Right lobe of liver (tissue), 6 donors: Measurements from ENCODE around the gene SLC7A8. TPM values are rescaled to one million over a fixed set of nuclear protein-coding genes. Genes with fewer than 3 reads are reported as not detected.

Experiments
- ATAC-seq, 4 donors: fragments of 200-7000 bp; cut with Tn5 transposase; one replicate each; pipeline ENCODE4 v1.9.1; 2020; ENCODE audit warnings: mild to moderate bottlenecking in 4 of 4, moderate library complexity in 4 of 4
- DNase-seq, 3 donors: peaks; one replicate each; pipeline ENCODE4 v3.0.0-alpha.2; 2020
- H3K27ac ChIP-seq, 3 donors: fragments of 200-600 bp; one replicate each; pipeline ENCODE4 v1.8.0; 2022
- H3K27me3 ChIP-seq, 2 donors: fragments of 200-600 bp; one replicate each; pipeline ENCODE4 v1.8.0; 2022
- H3K36me3 ChIP-seq, 4 donors: fragments of 200-600 bp; sonication (generic) in 1 of 4; one replicate each; pipeline versions ENCODE4 v1.5.1 to v1.8.0; 2017 to 2022; ENCODE audit warnings: control low read depth in 1 of 4
- H3K4me1 ChIP-seq, 4 donors: fragments of 200-600 bp; sonication (generic) in 1 of 4; one replicate each; pipeline versions ENCODE4 v1.5.1 to v1.8.0; 2017 to 2022; ENCODE audit warnings: control low read depth in 1 of 4
- H3K4me3 ChIP-seq, 3 donors: fragments of 200-600 bp; one replicate each; pipeline ENCODE4 v1.8.0; 2022
- H3K9me3 ChIP-seq, 4 donors: fragments of 200-600 bp; sonication (generic) in 1 of 4; one replicate each; pipeline versions ENCODE4 v1.5.1 to v1.8.0; 2017 to 2022; ENCODE audit warnings: control low read depth in 1 of 4
- POLR2A ChIP-seq: fragments of 450-650 bp; IDR thresholded peaks from one replicate; pipeline ENCODE4 v1.6.1; 2017; ENCODE audit warnings: antibody characterized with exemption, mild to moderate bottlenecking
- WGBS: methylation state at CpG from one replicate; pipeline ENCODE4 v1.1.6; 2018; ENCODE audit warnings: low coverage, low lambda C conversion rate; ENCODE audit not compliant: insufficient coverage; ENCODE audit errors: missing lambda C conversion rate; 5-methylcytosine and 5-hydroxymethylcytosine counted together
- intact Hi-C, 2 donors: fragments of 100-400 bp; cut with DNase I; formaldehyde crosslinking; loops; one replicate each; pipeline versions ENCODE4 v1.11.2 to v1.14.1; 2022
- total RNA-seq, 6 experiments: library from RNA; depleted of rRNA in 2 of 6; stranded (reverse); fragments of >200 nt in 2 of 6; fragmentation: NEBNext Ultra II Directional in 3 of 6; extraction: Animal tissue kit (Norgen Biotek cat#: 25700) in 3 of 6; gene quantifications; one replicate each; pipeline versions ENCODE4 v1.1.0 to v1.2.4, GENCODE V29; 2016 to 2023
- TF ChIP-seq, protein P1 (sequence below), 4 donors: fragments of 200-600 bp in 3 of 4; fragments of 450-650 bp in 1 of 4; IDR thresholded peaks; one replicate each; pipeline versions ENCODE4 v1.5.1 to v1.8.0; 2016 to 2022; ENCODE audit warnings: antibody characterized with exemption in 4 of 4, mild to moderate bottlenecking in 2 of 4
- donor health status: DM: no; HTN: yes; CAD: no.
- donor health status: DM: no; HTN: no; CAD: no.
- donor health status: DM: no; HTN: no; CAD: no.
- donor health status: DM: no; HTN: yes; CAD: no.
- donor health status: DM: no; HTN: yes; CAD: no.

Gene SLC7A8
- total RNA-seq, 6 experiments from 2014 or later: 3.2 to 10.1 (median 4.4) TPM

DNA sequence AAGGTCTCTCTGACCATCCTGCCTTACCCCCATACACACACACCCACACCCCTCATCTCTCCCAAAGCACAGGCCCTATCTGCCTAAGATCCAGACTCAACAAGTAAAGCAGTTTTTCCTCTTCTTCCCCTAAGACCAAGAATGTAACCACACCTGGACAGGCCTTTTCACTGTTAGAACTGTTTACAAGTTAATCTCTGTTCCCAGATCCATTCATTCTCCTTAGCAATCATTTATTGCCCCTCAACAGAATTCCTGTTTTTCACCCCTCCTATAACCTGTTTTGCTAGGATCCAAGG is 76.8 kb downstream of the SLC7A8 start:
- Histone ChIP-seq H3K9me3 (no peaks in the 10 kb centered on the region), H3K27ac (no peak overlapping the region), H3K36me3 (no peaks in the 10 kb centered on the region), H3K27me3 (no peaks in the 10 kb centered on the region), H3K4me3 (no peak overlapping the region), H3K4me1 (no peaks in the 10 kb centered on the region)
- intact Hi-C loops: no loop called here
- no peak for ATAC-seq
- no peak for TF ChIP-seq POLR2A
- TF ChIP-seq, protein P1, sequence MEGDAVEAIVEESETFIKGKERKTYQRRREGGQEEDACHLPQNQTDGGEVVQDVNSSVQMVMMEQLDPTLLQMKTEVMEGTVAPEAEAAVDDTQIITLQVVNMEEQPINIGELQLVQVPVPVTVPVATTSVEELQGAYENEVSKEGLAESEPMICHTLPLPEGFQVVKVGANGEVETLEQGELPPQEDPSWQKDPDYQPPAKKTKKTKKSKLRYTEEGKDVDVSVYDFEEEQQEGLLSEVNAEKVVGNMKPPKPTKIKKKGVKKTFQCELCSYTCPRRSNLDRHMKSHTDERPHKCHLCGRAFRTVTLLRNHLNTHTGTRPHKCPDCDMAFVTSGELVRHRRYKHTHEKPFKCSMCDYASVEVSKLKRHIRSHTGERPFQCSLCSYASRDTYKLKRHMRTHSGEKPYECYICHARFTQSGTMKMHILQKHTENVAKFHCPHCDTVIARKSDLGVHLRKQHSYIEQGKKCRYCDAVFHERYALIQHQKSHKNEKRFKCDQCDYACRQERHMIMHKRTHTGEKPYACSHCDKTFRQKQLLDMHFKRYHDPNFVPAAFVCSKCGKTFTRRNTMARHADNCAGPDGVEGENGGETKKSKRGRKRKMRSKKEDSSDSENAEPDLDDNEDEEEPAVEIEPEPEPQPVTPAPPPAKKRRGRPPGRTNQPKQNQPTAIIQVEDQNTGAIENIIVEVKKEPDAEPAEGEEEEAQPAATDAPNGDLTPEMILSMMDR (IDR thresholded peaks at IDR 0.05): no peak
- no peak for DNase-seq

DNA sequence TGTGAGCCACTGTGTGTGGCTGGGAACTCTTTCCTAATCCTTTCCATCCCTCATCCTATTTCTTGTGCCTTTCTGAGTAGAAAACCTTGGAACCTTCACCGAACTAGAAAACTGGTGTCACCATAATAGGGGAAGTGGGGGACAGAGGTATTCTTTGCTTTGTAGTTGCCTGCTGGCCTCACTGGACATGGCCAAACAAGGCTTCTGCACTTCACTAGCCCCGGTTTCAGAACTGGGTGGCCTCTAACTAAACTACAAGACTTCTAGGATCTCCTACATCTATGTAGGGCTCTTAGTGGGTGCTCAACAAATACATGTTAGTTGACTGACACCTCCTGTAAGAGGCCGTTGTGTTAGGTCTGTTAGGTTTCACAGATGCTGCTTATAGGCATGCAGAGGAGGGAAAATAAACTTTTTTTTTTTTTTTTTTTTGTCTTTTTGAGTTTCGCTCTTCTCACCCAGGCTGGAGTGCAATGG is 78.1 kb downstream of the SLC7A8 start:
- no peaks in the 10 kb centered on the region for H3K4me1 ChIP-seq
- 92% methylated on average over 2 of the region's 4 CpGs for WGBS
- intact Hi-C loops: no loop called here
- H3K4me3 ChIP-seq: no peak overlapping the region
- no peaks in the 10 kb centered on the region for H3K27me3 ChIP-seq
- TF ChIP-seq, protein P1 (IDR thresholded peaks at IDR 0.05): no peak
- TF ChIP-seq POLR2A: no peak
- no peak overlapping the region for H3K27ac ChIP-seq
- DNase-seq (no peak), ATAC-seq (no peak)
- no peaks in the 10 kb centered on the region for H3K9me3 ChIP-seq
- no peaks in the 10 kb centered on the region for H3K36me3 ChIP-seq

DNA sequence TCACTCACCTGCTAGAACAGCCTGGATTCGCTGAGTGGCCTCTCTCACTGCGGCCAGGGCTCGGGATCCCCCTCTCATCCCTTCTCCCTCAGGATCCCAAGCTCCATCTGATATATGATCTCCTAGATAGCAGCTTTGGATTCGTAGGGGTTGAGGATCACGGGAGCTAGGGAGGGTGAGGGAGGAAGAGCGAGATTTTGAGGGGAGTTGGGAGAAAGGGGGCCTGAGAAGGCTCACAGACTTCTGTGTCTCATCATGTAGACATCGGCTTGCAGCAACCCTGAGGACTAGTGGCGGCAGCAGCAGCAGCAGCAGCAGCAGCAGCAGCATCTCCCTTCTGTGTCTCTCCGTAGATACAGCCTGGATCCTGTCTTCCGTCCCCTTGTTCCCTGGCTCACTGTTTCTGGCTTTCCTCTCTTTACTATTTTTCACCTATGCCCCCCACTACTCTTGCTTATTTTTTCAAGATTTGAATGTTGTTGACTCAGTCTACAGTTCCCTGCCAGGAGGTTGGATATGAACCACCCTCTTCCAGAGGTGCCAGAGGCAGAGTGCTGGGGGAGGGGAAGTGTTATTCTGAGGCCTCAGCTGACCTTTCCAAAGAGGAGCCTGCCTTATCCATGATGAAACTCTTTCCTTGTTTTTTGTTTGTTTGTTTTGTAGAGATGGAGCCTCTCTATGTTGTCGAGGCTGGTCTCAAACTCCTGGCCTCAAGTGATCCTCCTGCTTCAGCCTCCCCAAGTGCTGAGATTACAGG is 78.7 kb downstream of the SLC7A8 start, which contains the start of gene CIROP:
Gene CIROP, minus strand, starts transcription at position 399 of the 757 bp plus-strand sequence. Its CDS starts 69 bp downstream, at position 330.
- ATAC-seq (no peak), DNase-seq (no peak)
- no peak within 1 kb of the TSS for H3K27ac ChIP-seq
- intact Hi-C loops: no loop called here
- no peak within 1 kb of the TSS for H3K4me3 ChIP-seq
- TF ChIP-seq, protein P1 (IDR thresholded peaks at IDR 0.05): no peak
- TF ChIP-seq POLR2A: no peak
- peaks cover 0 to under 1% (median 0%) of the 10 kb centered on the region in 4 donors for H3K4me1 ChIP-seq
- no peaks in the 10 kb centered on the region for H3K9me3 ChIP-seq
- 59% methylated on average over 9 of the region's 11 CpGs for WGBS
- H3K36me3 ChIP-seq: no peaks in the 10 kb centered on the region
- no peaks in the 10 kb centered on the region for H3K27me3 ChIP-seq

DNA sequence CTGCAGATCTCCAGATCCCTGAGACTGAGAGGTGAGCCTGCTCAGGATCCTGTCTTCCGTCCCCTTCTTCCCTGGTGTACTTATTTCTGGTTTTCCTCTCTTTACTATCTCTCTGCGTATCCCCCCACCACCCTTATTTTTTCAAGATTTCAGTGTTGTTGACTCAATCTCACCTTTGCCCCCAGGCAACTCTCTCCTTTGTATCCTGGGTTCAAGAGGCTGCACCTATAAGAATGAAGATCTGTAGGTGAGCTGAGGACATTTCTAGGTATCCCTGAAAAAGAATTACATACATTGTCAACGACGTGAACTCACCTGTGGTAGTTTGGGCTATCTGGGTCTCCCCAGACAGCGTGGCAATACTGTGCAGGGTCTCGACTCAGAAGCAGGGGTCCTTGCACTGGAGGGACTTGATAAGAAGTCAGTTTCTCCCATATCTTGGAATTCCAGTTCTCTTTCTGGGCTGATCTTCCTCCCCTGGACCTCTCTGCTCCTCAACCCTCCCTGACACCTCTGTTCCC is 79.3 kb downstream of the SLC7A8 start:
- ATAC-seq (no peak), DNase-seq (no peak)
- Histone ChIP-seq H3K27me3 (no peaks in the 10 kb centered on the region), H3K9me3 (no peaks in the 10 kb centered on the region), H3K4me1 (peaks cover 0 to 7% (median 0%) of the 10 kb centered on the region in 4 donors), H3K36me3 (no peaks in the 10 kb centered on the region), H3K27ac (no peak overlapping the region), H3K4me3 (no peak overlapping the region)
- WGBS: 68% methylated on average over 2 of the region's 6 CpGs
- intact Hi-C loops: no loop called here
- no peak for TF ChIP-seq POLR2A
- TF ChIP-seq, protein P1 (IDR thresholded peaks at IDR 0.05): no peak
